SU-DHL-6 (cell line): ENCODE results near the gene SLCO4A1.
A peak's percentile ranks its signal among the peaks of the same experiment; 100 is the strongest.

Experiments
- H2AFZ ChIP-seq: fragments of 200-600 bp; sonication (generic); 2 replicates; pipeline ENCODE4 v1.6.1; 2014; ENCODE audit warnings: low read depth, mild to moderate bottlenecking, moderate library complexity, mixed read lengths, antibody characterized with exemption, low read length; ENCODE audit not compliant: severe bottlenecking
- H3F3A ChIP-seq: fragments of 200-600 bp; shearing (Covaris generic); 2 replicates; pipeline ENCODE4 v1.6.0; 2016; ENCODE audit warnings: antibody characterized with exemption, mild to moderate bottlenecking; ENCODE audit not compliant: insufficient read depth
- H3K27ac ChIP-seq: fragments of 200-600 bp; sonication (generic); 2 replicates; pipeline ENCODE4 v1.5.1; 2016; ENCODE audit warnings: low read depth, mild to moderate bottlenecking, low read length, moderate library complexity, mixed read lengths
- H3K27me3 ChIP-seq: fragments of 200-600 bp; sonication (generic), shearing (Covaris generic); 2 replicates; pipeline ENCODE4 v1.6.0; 2014; ENCODE audit warnings: mild to moderate bottlenecking, low read length
- H3K36me3 ChIP-seq: fragments of 200-600 bp; sonication (generic); 2 replicates; pipeline ENCODE4 v1.6.1; 2014; ENCODE audit warnings: mild to moderate bottlenecking, low read length, mixed read lengths
- H3K4me2 ChIP-seq: fragments of 300-600, 200-600 bp; shearing (Covaris generic), sonication (generic); 2 replicates; pipeline ENCODE4 v1.6.0; 2014; ENCODE audit warnings: low read length, low read depth, mild to moderate bottlenecking; ENCODE audit not compliant: poor library complexity, severe bottlenecking
- H3K4me3 ChIP-seq: fragments of 200-600 bp; sonication (generic); 2 replicates; pipeline ENCODE4 v1.5.1; 2014; ENCODE audit warnings: antibody characterized with exemption, low read length, mild to moderate bottlenecking, mixed read lengths; ENCODE audit not compliant: insufficient read depth, poor library complexity, severe bottlenecking
- H3K79me2 ChIP-seq: fragments of 200-600 bp; sonication (generic); 2 replicates; pipeline ENCODE4 v1.6.1; 2014; ENCODE audit warnings: mild to moderate bottlenecking, low read length, moderate library complexity; ENCODE audit not compliant: insufficient read depth
- H3K9ac ChIP-seq: fragments of 200-600 bp; sonication (generic); 2 replicates; pipeline ENCODE4 v1.7.0; 2014; ENCODE audit warnings: mild to moderate bottlenecking, low read length
- H3K9me2 ChIP-seq: fragments of 200-600 bp; sonication (generic); replicated peaks from 2 replicates; pipeline ENCODE4 v1.6.1; 2014; ENCODE audit warnings: low read length; ENCODE audit not compliant: insufficient read depth
- H3K9me3 ChIP-seq: fragments of 200-600 bp; sonication (generic); 2 replicates; pipeline ENCODE4 v1.6.1; 2014; ENCODE audit warnings: low read length, mixed read lengths; ENCODE audit not compliant: insufficient read depth
- H4K20me1 ChIP-seq: fragments of 200-600 bp; sonication (generic); 2 replicates; pipeline ENCODE4 v1.6.1; 2014; ENCODE audit warnings: low read depth, mild to moderate bottlenecking, antibody characterized with exemption, low read length, moderate library complexity, mixed read lengths
- EZH2phosphoT487 ChIP-seq: fragments of 200-600 bp; sonication (generic), shearing (Covaris generic); conservative IDR thresholded peaks from 2 replicates; pipeline ENCODE4 v1.6.1; 2018; ENCODE audit warnings: mild to moderate bottlenecking, antibody characterized with exemption, low read length, moderate library complexity, mixed read lengths
- TF ChIP-seq, protein P1 (sequence below): fragments of 200-600 bp; sonication (generic); IDR thresholded peaks from one replicate; pipeline ENCODE4 v1.5.1; 2017; ENCODE audit warnings: antibody characterized with exemption, mild to moderate bottlenecking, low read length, moderate library complexity; ENCODE audit not compliant: insufficient read depth, poor library complexity, severe bottlenecking

SLCO4A1 gene

DNA sequence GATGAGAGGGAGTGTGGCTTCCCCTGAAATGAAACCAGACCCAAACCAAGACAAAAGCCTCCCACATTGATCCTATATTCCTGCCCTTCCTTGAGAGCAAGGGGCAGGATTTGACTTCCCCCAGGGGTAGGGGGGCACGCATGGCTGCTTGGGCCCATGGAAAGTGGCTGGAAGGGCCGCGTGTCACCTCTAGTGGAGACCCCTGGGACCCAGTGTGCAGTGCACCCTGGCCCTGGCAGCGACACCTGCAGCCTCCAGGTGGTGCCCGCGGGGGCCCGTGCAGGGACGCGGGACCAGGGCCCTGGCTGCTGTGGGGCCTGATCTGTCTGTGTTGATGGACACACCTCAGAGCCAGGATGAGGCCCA lies 18.0 kb upstream of the SLCO4A1 start:
- no peak for TF ChIP-seq EZH2phosphoT487
- TF ChIP-seq, protein P1, sequence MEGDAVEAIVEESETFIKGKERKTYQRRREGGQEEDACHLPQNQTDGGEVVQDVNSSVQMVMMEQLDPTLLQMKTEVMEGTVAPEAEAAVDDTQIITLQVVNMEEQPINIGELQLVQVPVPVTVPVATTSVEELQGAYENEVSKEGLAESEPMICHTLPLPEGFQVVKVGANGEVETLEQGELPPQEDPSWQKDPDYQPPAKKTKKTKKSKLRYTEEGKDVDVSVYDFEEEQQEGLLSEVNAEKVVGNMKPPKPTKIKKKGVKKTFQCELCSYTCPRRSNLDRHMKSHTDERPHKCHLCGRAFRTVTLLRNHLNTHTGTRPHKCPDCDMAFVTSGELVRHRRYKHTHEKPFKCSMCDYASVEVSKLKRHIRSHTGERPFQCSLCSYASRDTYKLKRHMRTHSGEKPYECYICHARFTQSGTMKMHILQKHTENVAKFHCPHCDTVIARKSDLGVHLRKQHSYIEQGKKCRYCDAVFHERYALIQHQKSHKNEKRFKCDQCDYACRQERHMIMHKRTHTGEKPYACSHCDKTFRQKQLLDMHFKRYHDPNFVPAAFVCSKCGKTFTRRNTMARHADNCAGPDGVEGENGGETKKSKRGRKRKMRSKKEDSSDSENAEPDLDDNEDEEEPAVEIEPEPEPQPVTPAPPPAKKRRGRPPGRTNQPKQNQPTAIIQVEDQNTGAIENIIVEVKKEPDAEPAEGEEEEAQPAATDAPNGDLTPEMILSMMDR = peak; percentile 34
- H3K79me2 ChIP-seq = no peaks in the 10 kb centered on the region
- no peaks in the 10 kb centered on the region for H3F3A ChIP-seq
- no peak overlapping the region for H3K27ac ChIP-seq
- no peaks in the 10 kb centered on the region for H3K9me2 ChIP-seq
- no peak overlapping the region for H3K4me3 ChIP-seq
- H3K4me2 ChIP-seq = peak overlapping the region; percentile 40
- no peak overlapping the region for H3K9ac ChIP-seq
- no peaks in the 10 kb centered on the region for H3K27me3 ChIP-seq
- no peaks in the 10 kb centered on the region for H3K36me3 ChIP-seq
- no peaks in the 10 kb centered on the region for H3K9me3 ChIP-seq
- H2AFZ ChIP-seq = no peak overlapping the region
- H4K20me1 ChIP-seq = no peaks in the 10 kb centered on the region

DNA sequence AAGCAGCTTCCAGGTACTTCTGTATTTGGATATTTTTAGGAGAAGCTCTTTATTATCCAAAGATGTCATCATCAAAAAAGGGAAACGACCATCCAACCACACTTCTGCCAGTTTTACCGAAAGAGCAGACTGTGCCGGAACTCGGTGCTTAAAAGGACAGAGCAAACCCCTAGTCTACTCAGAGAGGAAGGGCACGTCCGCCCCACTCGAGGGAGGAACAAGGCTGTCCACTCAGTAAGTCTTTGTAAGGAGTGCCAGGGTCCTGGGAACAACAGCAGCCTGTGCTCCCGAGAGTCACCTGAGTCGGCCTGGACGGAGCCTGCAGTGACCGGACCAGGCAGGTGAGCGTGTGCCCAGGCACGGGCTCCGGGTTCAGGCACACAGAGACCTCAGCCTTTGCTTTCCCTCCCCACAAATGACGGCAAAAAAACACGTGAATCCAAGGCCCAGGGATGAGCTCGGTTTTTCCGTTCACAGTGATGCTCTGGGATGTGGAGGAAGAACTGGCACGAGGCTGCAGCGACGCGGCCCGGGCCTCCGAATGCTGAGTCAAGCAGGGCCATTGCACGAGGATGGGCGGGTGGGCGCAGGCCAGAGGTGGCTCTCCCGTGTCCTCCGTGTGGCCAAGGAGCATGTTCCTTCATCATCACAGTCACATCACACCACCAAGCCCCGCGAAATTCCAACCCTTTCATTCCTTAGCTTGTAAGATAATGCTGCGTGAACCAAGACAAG lies 17.4 kb upstream of the SLCO4A1 start:
- Histone ChIP-seq H3K36me3 (no peaks in the 10 kb centered on the region), H3K9me3 (no peaks in the 10 kb centered on the region), H3K79me2 (no peaks in the 10 kb centered on the region), H3K9ac (no peak overlapping the region), H3K4me3 (no peak overlapping the region), H3K27ac (no peak overlapping the region), H2AFZ (no peak overlapping the region), H3K9me2 (no peaks in the 10 kb centered on the region), H3K4me2 (no peak overlapping the region), H3F3A (no peaks in the 10 kb centered on the region), H3K27me3 (no peaks in the 10 kb centered on the region), H4K20me1 (no peaks in the 10 kb centered on the region)
- no peak for TF ChIP-seq EZH2phosphoT487
- TF ChIP-seq, protein P1 = no peak

DNA sequence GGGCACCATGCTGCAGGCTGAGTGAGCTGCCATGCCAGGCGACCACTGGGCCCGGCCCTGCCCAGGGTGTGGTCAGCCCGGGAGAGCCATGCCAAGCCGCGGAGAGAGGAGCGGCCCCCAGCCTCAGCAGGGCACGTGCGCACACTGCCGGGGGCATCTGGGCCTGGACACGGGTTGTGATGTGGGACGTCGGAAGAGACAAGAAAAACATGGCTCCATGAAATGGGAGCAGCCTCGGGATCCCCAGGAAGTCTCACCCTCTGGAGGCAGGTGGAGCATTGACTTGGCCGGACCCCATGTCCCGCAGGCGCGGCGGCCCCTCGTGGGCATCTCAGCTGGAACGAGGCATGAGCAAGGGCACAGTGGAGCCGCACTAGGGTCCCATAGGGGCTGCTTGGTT lies 16.8 kb upstream of the SLCO4A1 start:
- no peaks in the 10 kb centered on the region for H3K9me3 ChIP-seq
- H2AFZ ChIP-seq = no peak overlapping the region
- no peaks in the 10 kb centered on the region for H4K20me1 ChIP-seq
- H3K36me3 ChIP-seq = no peaks in the 10 kb centered on the region
- H3K9ac ChIP-seq = no peak overlapping the region
- no peaks in the 10 kb centered on the region for H3F3A ChIP-seq
- no peak overlapping the region for H3K4me3 ChIP-seq
- H3K79me2 ChIP-seq = no peaks in the 10 kb centered on the region
- TF ChIP-seq, protein P1 = no peak
- no peak overlapping the region for H3K4me2 ChIP-seq
- no peaks in the 10 kb centered on the region for H3K9me2 ChIP-seq
- H3K27ac ChIP-seq = no peak overlapping the region
- H3K27me3 ChIP-seq = no peaks in the 10 kb centered on the region
